Vagina (tissue), 2 donors: ENCODE results near the gene CLEC4A. TPM values are rescaled to one million over a fixed set of nuclear protein-coding genes. Genes with fewer than 3 reads are reported as not detected.
"Not testable (repeated sequence)": the region's sequence is repeated elsewhere in the genome, so short reads cannot be mapped to it uniquely, and the experiment has no call there.

Experiments used
- DNase-seq, 2 donors: peaks; one replicate each; pipeline ENCODE4 v3.0.0-alpha.2; 2017; ENCODE audit errors: extremely low spot score in 2 of 2
- H3K27ac ChIP-seq: fragments of 200-600 bp; sonication (generic); one replicate; pipeline ENCODE4 v1.5.1; 2019
- H3K27me3 ChIP-seq: fragments of 200-600 bp; sonication (generic); one replicate; pipeline ENCODE4 v1.5.1; 2019
- H3K36me3 ChIP-seq, 2 donors: fragments of 200-600 bp; sonication (generic); one replicate each; pipeline ENCODE4 v1.5.1; 2017 to 2019
- H3K4me1 ChIP-seq: fragments of 200-600 bp; sonication (generic); one replicate; pipeline ENCODE4 v1.5.1; 2019
- H3K4me3 ChIP-seq, 2 donors: fragments of 200-600 bp; sonication (generic); 1 replicate in 1 of 2; 2 replicates in 1 of 2; pipeline ENCODE4 v1.5.1; 2016 to 2019
- H3K9me3 ChIP-seq: fragments of 200-600 bp; sonication (generic); one replicate; pipeline ENCODE4 v1.5.1; 2019
- CTCF ChIP-seq, 3 experiments: fragments of 450-650 bp in 2 of 3; fragments of 200-600 bp in 1 of 3; sonication (generic) in 1 of 3; IDR thresholded peaks; one replicate each; pipeline ENCODE4 v1.5.1; 2017 to 2019; ENCODE audit warnings: antibody characterized with exemption in 3 of 3, mild to moderate bottlenecking in 2 of 3, moderate library complexity in 2 of 3
- POLR2A ChIP-seq, 2 donors: fragments of 450-650 bp; IDR thresholded peaks; one replicate each; pipeline ENCODE4 v1.6.1; 2017; ENCODE audit warnings: antibody characterized with exemption in 2 of 2, mild to moderate bottlenecking in 2 of 2, moderate library complexity in 2 of 2
- POLR2AphosphoS5 ChIP-seq, 2 donors: sonication (generic); formaldehyde crosslinking; IDR thresholded peaks; one replicate each; pipeline ENCODE4 v1.9.0; 2017; ENCODE audit warnings: antibody characterized with exemption in 2 of 2, mild to moderate bottlenecking in 2 of 2, low read depth in 1 of 2; ENCODE audit not compliant: insufficient read depth in 1 of 2
- intact Hi-C: fragments of 100-400 bp; cut with DNase I; formaldehyde crosslinking; loops from one replicate; pipeline ENCODE4 v1.15.1; 2023
- total RNA-seq: library from RNA; depleted of rRNA; stranded (reverse); fragments of >200 nt; gene quantifications from one replicate; pipeline ENCODE4 v1.2.3, GENCODE V29; 2016

The CLEC4A gene
- total RNA-seq, 1 donor from 2014 or later = 2.2 TPM

- Histone ChIP-seq H3K9me3 (no peaks in the 10 kb centered on the region), H3K36me3 (peaks cover 0 to 68% of the 10 kb centered on the region in 2 donors), H3K27me3 (no peaks in the 10 kb centered on the region), H3K27ac (no peak overlapping the region), H3K4me1 (no peaks in the 10 kb centered on the region), H3K4me3 (no peak overlapping the region)
- TF ChIP-seq CTCF (IDR thresholded peaks at IDR 0.05) (no peak), POLR2AphosphoS5 (IDR thresholded peaks at IDR 0.05; ENCODE audit: insufficient read depth in 1 of 2, low read depth in 1 of 2) (no peak), POLR2A (IDR thresholded peaks at IDR 0.05) (no peak)
- DNase-seq = no peak
- intact Hi-C loops = no loop called here
These were observed 27.0 kb upstream of the CLEC4A start for GRCh38 chr12:8096281-8096915.

GRCh38 chr12:8099235-8099634, 24.2 kb upstream of the CLEC4A start:
- DNase-seq = no peak
- Histone ChIP-seq H3K4me3 (no peak overlapping the region), H3K27me3 (no peaks in the 10 kb centered on the region), H3K9me3 (no peaks in the 10 kb centered on the region), H3K4me1 (no peaks in the 10 kb centered on the region), H3K36me3 (peaks cover 0 to 39% of the 10 kb centered on the region in 2 donors), H3K27ac (no peak overlapping the region)
- intact Hi-C loops = no loop called here
- TF ChIP-seq POLR2A (IDR thresholded peaks at IDR 0.05) = no peak
- no peak for TF ChIP-seq CTCF (IDR thresholded peaks at IDR 0.05)
- no peak for TF ChIP-seq POLR2AphosphoS5 (IDR thresholded peaks at IDR 0.05; ENCODE audit: insufficient read depth in 1 of 2, low read depth in 1 of 2)

GRCh38 chr12:8108808-8109398, 14.5 kb upstream of the CLEC4A start:
- TF ChIP-seq POLR2AphosphoS5 (IDR thresholded peaks at IDR 0.05; ENCODE audit: insufficient read depth in 1 of 2, low read depth in 1 of 2) (peak in 1 of 2 donors; percentile 15), POLR2A (IDR thresholded peaks at IDR 0.05) (no peak), CTCF (IDR thresholded peaks at IDR 0.05) (peak; percentile 85 to 97 (median 93))
- no peak overlapping the region for H3K27ac ChIP-seq
- H3K4me3 ChIP-seq = no peak overlapping the region
- H3K27me3 ChIP-seq = no peaks in the 10 kb centered on the region
- no peaks in the 10 kb centered on the region for H3K9me3 ChIP-seq
- DNase-seq = no peak
- H3K36me3 ChIP-seq = peaks cover 4 to 10% of the 10 kb centered on the region in 2 donors
- intact Hi-C loops = loop anchor here (10.0 kb wide), 1 partner anchor 126 kb away; no protein-coding TSS in a partner anchor
- no peaks in the 10 kb centered on the region for H3K4me1 ChIP-seq

GRCh38 chr12:8113117-8113516, 10.3 kb upstream of the CLEC4A start:
- intact Hi-C loops, H3K27me3 ChIP-seq, H3K4me3 ChIP-seq, H3K27ac ChIP-seq, H3K9me3 ChIP-seq, DNase-seq, H3K36me3 ChIP-seq, H3K4me1 ChIP-seq: not testable (repeated sequence)

GRCh38 chr12:8120072-8120713, 3.2 kb upstream of the CLEC4A start:
- DNase-seq = no peak
- TF ChIP-seq CTCF (IDR thresholded peaks at IDR 0.05) = no peak
- TF ChIP-seq POLR2A (IDR thresholded peaks at IDR 0.05) = no peak
- no peaks in the 10 kb centered on the region for H3K36me3 ChIP-seq
- H3K9me3 ChIP-seq = no peaks in the 10 kb centered on the region
- H3K4me3 ChIP-seq = no peak overlapping the region
- no peaks in the 10 kb centered on the region for H3K4me1 ChIP-seq
- H3K27me3 ChIP-seq = no peaks in the 10 kb centered on the region
- H3K27ac ChIP-seq = no peak overlapping the region
- intact Hi-C loops = no loop called here
